Muscle layer of duodenum (tissue), 2 donors: ENCODE measurements around the gene DMD.

Source experiments
- H3K27ac ChIP-seq: one replicate; pipeline ENCODE4 v1.7.0; 2013; ENCODE audit warnings: mild to moderate bottlenecking, low read length
- H3K27me3 ChIP-seq: one replicate; pipeline ENCODE4 v1.7.0; 2013; ENCODE audit warnings: low read depth, mild to moderate bottlenecking, control low read depth, low read length
- H3K36me3 ChIP-seq, 2 donors: one replicate each; pipeline ENCODE4 v1.7.0; 2013; ENCODE audit warnings: low read length in 2 of 2, control low read depth in 1 of 2, mild to moderate bottlenecking in 1 of 2; ENCODE audit not compliant: insufficient read depth in 2 of 2, control insufficient read depth in 1 of 2
- H3K4me1 ChIP-seq, 2 donors: one replicate each; pipeline ENCODE4 v1.7.0; 2013; ENCODE audit warnings: low read length in 2 of 2, mild to moderate bottlenecking in 2 of 2, control low read depth in 1 of 2, moderate library complexity in 1 of 2; ENCODE audit not compliant: insufficient read depth in 2 of 2, control insufficient read depth in 1 of 2
- H3K4me3 ChIP-seq, 2 donors: one replicate each; pipeline ENCODE4 v1.7.0; 2013; ENCODE audit warnings: low read length in 2 of 2, low read depth in 1 of 2, mild to moderate bottlenecking in 1 of 2
- H3K9me3 ChIP-seq, 2 donors: one replicate each; pipeline ENCODE4 v1.7.0; 2013; ENCODE audit warnings: low read length in 2 of 2, control low read depth in 1 of 2, mild to moderate bottlenecking in 1 of 2; ENCODE audit not compliant: control insufficient read depth in 1 of 2
- donor health status: healthy.

DMD gene

DNA sequence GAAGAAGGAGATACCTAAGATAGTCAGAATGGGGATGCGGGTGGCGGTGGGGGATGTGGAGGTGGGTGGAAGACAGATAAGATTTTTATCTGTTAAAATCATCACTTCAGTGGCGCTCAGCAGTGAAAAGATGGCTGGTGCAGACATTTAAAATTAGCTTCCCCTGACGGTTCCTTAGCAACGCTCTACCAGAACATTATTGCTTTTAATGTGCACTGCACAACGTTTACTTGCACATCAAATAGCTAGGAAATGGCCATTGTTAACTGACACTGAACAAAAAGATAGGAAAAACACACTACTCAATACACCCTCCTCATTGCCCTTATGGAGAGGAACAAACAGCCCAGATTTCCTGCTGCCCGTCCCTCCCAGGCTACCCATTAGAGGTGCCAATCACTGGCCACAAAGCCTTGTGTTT is 2078.5 kb downstream of the DMD start:
- Histone ChIP-seq H3K4me1 (no peaks in the 10 kb centered on the region), H3K27me3 (no peaks in the 10 kb centered on the region), H3K27ac (no peak overlapping the region), H3K4me3 (no peak overlapping the region), H3K36me3 (peaks cover 0 to 8% of the 10 kb centered on the region in 2 donors), H3K9me3 (peaks cover 0 to under 1% of the 10 kb centered on the region in 2 donors)

DNA sequence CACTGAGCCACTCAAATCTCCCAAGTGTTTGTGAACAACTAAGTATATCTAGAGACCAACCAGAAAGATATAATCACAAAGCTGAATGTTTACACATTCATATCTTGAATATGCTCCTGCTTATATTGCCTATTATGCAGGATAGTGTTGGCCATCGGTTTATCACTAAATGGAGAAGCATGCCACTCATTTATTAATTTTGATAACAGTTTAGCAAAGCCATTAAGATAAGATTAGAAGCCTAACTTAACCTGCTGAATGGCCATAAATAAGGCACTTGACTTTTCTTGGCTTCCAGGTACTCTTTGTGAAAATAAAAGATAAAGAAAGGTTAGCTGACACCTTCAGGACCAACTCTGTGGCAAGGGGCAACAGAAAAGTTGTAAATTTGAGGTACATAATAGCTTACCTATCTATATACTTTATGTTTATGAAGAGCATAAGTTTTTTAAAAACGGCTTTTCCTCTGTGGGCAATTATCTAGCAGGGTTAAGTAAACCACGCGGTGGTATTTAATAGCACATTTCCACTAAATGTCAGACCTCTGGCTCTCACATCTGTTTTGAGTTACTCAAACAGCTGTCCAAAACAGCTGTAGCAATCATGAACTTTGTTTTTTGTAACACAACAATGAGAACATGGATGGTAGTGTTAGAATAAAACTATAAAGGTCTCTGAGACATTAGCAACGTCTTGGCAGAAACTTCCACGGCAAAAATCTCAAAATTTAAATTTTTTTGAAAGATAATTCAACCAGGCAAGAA is 2080.7 kb downstream of the DMD start:
- no peaks in the 10 kb centered on the region for H3K4me1 ChIP-seq
- H3K9me3 ChIP-seq, result no peaks in the 10 kb centered on the region
- no peak overlapping the region for H3K4me3 ChIP-seq
- H3K27ac ChIP-seq, result no peak overlapping the region
- no peaks in the 10 kb centered on the region for H3K27me3 ChIP-seq
- peaks cover 0 to 4% of the 10 kb centered on the region in 2 donors for H3K36me3 ChIP-seq

DNA sequence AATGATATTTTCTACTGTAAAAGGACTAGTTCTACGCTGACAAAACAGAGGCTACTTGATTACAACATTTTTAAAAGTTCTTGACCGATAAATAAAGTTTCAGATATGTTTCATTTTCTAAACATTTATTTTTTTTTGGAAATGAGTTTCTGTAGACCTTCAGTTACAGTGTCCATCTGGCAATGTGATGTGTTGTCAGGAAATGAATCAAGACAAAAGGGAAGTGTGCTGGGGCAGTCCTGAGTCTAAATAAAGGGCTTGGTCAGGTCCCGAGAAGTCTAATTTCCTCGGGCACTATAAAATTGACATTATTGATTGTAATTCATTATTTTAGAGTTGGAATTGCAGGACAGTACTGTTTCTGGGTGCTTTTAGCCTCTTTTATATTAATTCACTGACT is 2082.5 kb downstream of the DMD start:
- H3K4me1 ChIP-seq, result no peaks in the 10 kb centered on the region
- H3K36me3 ChIP-seq, result peaks cover 0 to 4% of the 10 kb centered on the region in 2 donors
- no peak overlapping the region for H3K4me3 ChIP-seq
- no peaks in the 10 kb centered on the region for H3K27me3 ChIP-seq
- H3K9me3 ChIP-seq, result no peaks in the 10 kb centered on the region
- no peak overlapping the region for H3K27ac ChIP-seq

DNA sequence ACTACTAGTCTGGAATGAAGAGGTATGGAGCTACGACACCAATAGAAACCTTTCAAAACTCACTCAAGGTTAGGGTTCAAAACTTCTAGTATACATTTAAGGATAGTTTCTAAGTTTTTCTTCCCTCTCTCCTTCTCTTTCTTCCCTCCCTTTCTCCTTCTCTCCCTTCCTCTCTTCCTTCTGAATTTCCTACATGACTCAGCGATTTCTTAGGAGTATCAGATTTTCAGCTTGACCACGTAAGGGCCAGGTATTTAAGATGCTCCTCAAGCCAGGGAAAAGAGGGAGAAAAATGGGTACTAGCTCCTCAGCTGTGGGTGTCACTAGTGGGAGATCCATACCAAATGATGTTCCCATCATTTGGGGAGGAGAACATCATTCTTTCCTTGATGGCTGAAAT is 2083.6 kb downstream of the DMD start:
- no peak overlapping the region for H3K4me3 ChIP-seq
- H3K27me3 ChIP-seq, result no peaks in the 10 kb centered on the region
- H3K27ac ChIP-seq, result no peak overlapping the region
- no peaks in the 10 kb centered on the region for H3K4me1 ChIP-seq
- H3K36me3 ChIP-seq, result no peaks in the 10 kb centered on the region
- no peaks in the 10 kb centered on the region for H3K9me3 ChIP-seq

DNA sequence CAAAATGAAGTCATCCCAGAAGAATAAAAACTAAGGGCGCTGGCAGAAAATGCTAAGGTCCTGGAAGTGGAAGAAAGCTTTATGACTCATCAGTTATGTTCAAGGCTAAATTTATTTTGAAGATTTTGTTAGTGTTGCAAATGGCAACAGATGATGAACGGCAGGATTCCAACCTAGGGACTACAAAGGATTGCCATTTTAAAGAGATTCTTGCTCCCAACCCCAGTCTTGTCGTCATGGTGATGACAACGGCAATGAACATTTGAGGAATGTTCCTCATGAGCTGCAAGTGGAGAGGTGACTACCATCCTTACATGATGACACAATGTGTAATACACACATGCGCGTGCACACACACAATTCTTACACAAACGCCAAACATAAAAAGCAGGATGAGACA is 2085.1 kb downstream of the DMD start:
- Histone ChIP-seq H3K27ac (no peak overlapping the region), H3K36me3 (no peaks in the 10 kb centered on the region), H3K27me3 (no peaks in the 10 kb centered on the region), H3K4me3 (no peak overlapping the region), H3K4me1 (no peaks in the 10 kb centered on the region), H3K9me3 (no peaks in the 10 kb centered on the region)

DNA sequence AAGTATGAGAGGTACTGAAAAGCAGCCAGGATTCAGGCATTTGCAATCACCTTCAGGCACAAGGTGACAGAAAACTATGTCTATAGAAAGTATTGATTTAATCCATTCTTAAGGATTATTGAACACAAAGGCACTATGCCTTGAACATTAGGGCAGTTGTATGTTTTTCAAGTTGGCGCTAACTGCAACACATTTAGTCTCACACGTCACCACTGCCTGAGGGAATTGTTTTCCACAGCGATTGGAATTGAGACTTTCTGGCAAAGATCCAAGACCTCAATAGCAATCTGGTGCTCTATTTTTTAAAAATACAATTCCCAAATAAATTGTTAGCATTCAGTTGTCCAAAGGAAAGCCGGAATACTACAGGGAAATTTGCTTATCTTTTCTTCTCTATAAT is 2086.8 kb downstream of the DMD start:
- Histone ChIP-seq H3K36me3 (no peaks in the 10 kb centered on the region), H3K4me3 (no peak overlapping the region), H3K27ac (no peak overlapping the region), H3K4me1 (no peaks in the 10 kb centered on the region), H3K27me3 (no peaks in the 10 kb centered on the region), H3K9me3 (no peaks in the 10 kb centered on the region)

DNA sequence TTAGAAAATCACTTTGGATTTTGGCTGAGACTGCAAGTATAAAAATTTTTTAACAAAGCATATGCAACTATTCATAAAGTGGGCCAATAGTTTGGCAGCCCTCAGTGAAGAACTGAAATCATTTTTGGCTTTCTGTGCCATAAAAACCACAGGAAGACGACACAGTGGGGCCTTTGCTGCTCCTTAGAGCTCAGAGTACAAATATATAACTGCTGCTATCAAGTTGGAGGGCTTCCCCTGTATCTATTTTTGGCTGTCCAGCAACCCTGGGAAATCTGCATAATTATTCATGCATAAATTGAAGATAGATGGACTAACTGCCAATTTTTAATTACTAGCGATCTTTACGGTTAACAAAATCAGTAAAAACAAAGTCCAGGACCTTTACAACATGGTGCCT is 2088.0 kb downstream of the DMD start:
- Histone ChIP-seq H3K36me3 (no peaks in the 10 kb centered on the region), H3K27me3 (no peaks in the 10 kb centered on the region), H3K9me3 (no peaks in the 10 kb centered on the region), H3K27ac (no peak overlapping the region), H3K4me1 (no peaks in the 10 kb centered on the region), H3K4me3 (no peak overlapping the region)

DNA sequence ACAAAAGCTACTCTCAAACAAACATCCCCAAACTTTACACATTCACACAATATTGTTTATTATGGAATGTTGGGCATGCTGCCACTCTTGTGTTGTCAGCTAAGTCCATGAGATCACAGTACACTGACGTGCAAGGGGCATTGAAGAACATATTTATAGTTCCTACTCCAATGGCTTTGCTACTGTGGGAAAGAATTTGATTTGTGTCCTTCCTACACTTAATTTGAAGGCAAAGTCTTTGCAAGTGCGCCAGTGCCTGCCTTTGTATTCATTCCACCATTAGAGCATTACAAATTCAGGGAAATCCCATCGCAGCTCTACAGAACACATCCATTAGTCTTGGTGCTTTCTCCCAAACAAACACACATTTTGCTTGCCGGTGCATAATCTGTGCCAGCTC is 2094.1 kb downstream of the DMD start:
- no peak overlapping the region for H3K4me3 ChIP-seq
- no peaks in the 10 kb centered on the region for H3K27me3 ChIP-seq
- H3K27ac ChIP-seq, result no peak overlapping the region
- no peaks in the 10 kb centered on the region for H3K9me3 ChIP-seq
- H3K4me1 ChIP-seq, result no peaks in the 10 kb centered on the region
- no peaks in the 10 kb centered on the region for H3K36me3 ChIP-seq

DNA sequence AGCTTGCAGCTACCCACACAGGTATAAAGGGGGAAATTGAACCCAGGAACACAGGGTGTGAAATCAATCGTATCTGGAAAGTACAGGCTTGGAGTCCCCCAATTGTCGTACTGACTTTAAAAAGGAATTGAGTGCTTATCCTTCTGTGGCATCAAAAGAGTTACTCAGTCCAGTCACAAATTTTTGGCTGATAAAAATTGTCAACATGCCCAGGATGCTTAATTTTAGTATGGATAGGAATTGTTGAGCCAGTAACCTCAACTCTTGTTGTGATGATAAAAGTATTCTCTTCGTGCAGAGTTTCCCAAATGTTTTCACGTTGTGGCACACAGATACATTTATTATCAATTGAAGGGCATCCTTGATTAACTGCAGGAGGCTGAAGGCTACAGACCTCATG is 2096.0 kb downstream of the DMD start:
- no peaks in the 10 kb centered on the region for H3K27me3 ChIP-seq
- no peak overlapping the region for H3K4me3 ChIP-seq
- H3K27ac ChIP-seq, result no peak overlapping the region
- H3K36me3 ChIP-seq, result no peaks in the 10 kb centered on the region
- no peaks in the 10 kb centered on the region for H3K9me3 ChIP-seq
- H3K4me1 ChIP-seq, result no peaks in the 10 kb centered on the region

DNA sequence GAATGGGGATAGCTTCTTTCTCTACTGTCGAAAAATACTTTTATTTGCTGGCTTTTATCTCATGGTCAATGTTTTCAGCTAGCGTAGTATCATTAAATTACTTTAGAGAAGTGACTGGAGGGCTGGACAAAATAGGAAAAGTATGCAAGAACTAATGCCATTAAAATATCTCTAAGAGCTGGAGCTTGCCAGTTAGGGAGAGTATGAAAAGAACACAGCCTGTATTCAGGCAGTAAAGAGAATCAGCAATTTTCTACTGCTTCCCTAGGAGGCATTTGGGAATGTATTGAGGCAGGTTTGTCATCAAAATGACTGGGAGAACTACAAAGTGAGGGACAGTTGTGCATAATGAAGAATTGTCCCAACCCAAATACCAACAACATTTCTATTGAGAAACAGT is 2096.5 kb downstream of the DMD start:
- Histone ChIP-seq H3K36me3 (no peaks in the 10 kb centered on the region), H3K4me1 (no peaks in the 10 kb centered on the region), H3K27ac (no peak overlapping the region), H3K9me3 (peaks cover 0 to under 1% of the 10 kb centered on the region in 2 donors), H3K27me3 (no peaks in the 10 kb centered on the region), H3K4me3 (no peak overlapping the region)

DNA sequence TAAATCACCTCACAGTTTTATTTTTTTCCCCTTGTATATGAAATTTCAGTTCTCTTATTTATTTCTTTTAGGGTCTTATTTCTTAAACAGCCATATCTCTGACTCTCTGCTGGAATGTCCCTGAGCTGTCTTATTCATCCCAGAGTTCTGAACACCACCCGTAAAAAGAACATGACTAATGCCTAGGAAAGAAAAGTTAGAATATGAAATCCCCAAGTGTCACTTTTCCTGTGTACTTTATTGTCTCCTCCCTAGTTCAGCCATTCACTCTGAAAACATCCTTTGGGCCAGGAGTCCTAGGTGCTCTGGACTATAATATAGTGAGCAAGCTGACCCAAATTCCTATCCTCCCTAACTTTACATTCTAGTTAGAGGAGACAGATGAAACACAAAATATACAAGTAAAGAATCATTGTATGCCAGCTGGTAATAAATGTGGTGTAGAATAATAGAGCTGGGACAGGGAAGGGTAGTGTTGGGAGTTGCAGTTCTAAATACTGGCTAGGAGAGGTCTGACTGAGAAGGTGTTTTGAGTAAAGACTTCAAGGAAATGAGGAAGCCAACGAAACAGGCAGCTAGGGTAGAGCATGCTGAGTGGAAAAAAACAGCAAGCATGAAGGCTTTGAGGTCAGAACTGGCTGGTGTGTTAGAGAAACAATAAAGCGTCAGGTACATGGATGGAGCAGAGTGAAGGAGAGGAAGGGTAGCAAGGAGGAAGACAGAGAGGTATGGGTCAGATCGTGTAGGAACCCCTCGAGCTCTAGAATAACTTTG is 2098.9 kb downstream of the DMD start:
- Histone ChIP-seq H3K27me3 (no peaks in the 10 kb centered on the region), H3K36me3 (no peaks in the 10 kb centered on the region), H3K4me3 (no peak overlapping the region), H3K27ac (no peak overlapping the region), H3K4me1 (no peaks in the 10 kb centered on the region), H3K9me3 (peaks cover 0 to 2% of the 10 kb centered on the region in 2 donors)
